DOHH2 (cell line): ENCODE measurements around the gene ARRB2.

Experiments used
- H3F3A ChIP-seq: fragments of 200-600 bp; sonication (generic), shearing (Covaris generic); 2 replicates; pipeline ENCODE4 v1.6.0; 2016; ENCODE audit warnings: antibody characterized with exemption, mild to moderate bottlenecking; ENCODE audit not compliant: control insufficient read depth, insufficient read depth
- H3K27ac ChIP-seq: fragments of 200-600 bp; sonication (generic); 2 replicates; pipeline ENCODE4 v1.5.1; 2014; ENCODE audit warnings: low read depth, mild to moderate bottlenecking, low read length, moderate library complexity
- H3K27me3 ChIP-seq: fragments of 200-600 bp; sonication (generic); 2 replicates; pipeline ENCODE4 v1.6.1; 2014; ENCODE audit warnings: mild to moderate bottlenecking, low read length, mixed read lengths; ENCODE audit not compliant: control insufficient read depth
- H3K36me3 ChIP-seq: fragments of 200-600 bp; sonication (generic); 2 replicates; pipeline ENCODE4 v1.6.1; 2014; ENCODE audit warnings: mild to moderate bottlenecking, low read length, moderate library complexity, mixed read lengths; ENCODE audit not compliant: control insufficient read depth
- H3K4me1 ChIP-seq: fragments of 200-600 bp; sonication (generic); 2 replicates; pipeline ENCODE4 v1.6.1; 2014; ENCODE audit warnings: mild to moderate bottlenecking, low read length, mixed read lengths; ENCODE audit not compliant: control insufficient read depth
- H3K4me2 ChIP-seq: fragments of 200-600 bp; sonication (generic); 2 replicates; pipeline ENCODE4 v1.6.0; 2014; ENCODE audit warnings: mild to moderate bottlenecking, low read length, moderate library complexity
- H3K4me3 ChIP-seq: fragments of 200-600 bp; sonication (generic); 2 replicates; pipeline ENCODE4 v1.5.1; 2014; ENCODE audit warnings: mild to moderate bottlenecking, low read length, mixed read lengths
- H3K79me2 ChIP-seq: fragments of 200-600 bp; sonication (generic); 2 replicates; pipeline ENCODE4 v1.6.1; 2014; ENCODE audit warnings: mild to moderate bottlenecking, low read length, mixed read lengths; ENCODE audit not compliant: control insufficient read depth
- H3K9me2 ChIP-seq: fragments of 200-600 bp; sonication (generic); replicated peaks from 2 replicates; pipeline ENCODE4 v1.6.1; 2014; ENCODE audit warnings: mild to moderate bottlenecking, low read length, mixed read lengths; ENCODE audit not compliant: control insufficient read depth
- H3K9me3 ChIP-seq: fragments of 200-600 bp; sonication (generic); 2 replicates; pipeline ENCODE4 v1.6.1; 2014; ENCODE audit warnings: antibody characterized with exemption, low read length, mixed read lengths; ENCODE audit not compliant: control insufficient read depth, insufficient read depth
- H4K20me1 ChIP-seq: fragments of 200-600 bp; sonication (generic); 2 replicates; pipeline ENCODE4 v1.6.0; 2014; ENCODE audit warnings: low read depth, mild to moderate bottlenecking, antibody characterized with exemption, low read length, moderate library complexity; ENCODE audit not compliant: control insufficient read depth, insufficient read depth
- EZH2phosphoT487 ChIP-seq: fragments of 200-600 bp; sonication (generic); IDR thresholded peaks from 2 replicates; pipeline ENCODE4 v1.6.1; 2017; ENCODE audit warnings: borderline replicate concordance, mild to moderate bottlenecking, antibody characterized with exemption, low read length, moderate library complexity, mixed read lengths
- TF ChIP-seq, protein P1 (sequence below): fragments of 200-600 bp; sonication (generic); IDR thresholded peaks from one replicate; pipeline ENCODE4 v1.5.1; 2014; ENCODE audit warnings: antibody characterized with exemption, mild to moderate bottlenecking, low read depth, low read length; ENCODE audit not compliant: poor library complexity, severe bottlenecking

The ARRB2 gene

DNA sequence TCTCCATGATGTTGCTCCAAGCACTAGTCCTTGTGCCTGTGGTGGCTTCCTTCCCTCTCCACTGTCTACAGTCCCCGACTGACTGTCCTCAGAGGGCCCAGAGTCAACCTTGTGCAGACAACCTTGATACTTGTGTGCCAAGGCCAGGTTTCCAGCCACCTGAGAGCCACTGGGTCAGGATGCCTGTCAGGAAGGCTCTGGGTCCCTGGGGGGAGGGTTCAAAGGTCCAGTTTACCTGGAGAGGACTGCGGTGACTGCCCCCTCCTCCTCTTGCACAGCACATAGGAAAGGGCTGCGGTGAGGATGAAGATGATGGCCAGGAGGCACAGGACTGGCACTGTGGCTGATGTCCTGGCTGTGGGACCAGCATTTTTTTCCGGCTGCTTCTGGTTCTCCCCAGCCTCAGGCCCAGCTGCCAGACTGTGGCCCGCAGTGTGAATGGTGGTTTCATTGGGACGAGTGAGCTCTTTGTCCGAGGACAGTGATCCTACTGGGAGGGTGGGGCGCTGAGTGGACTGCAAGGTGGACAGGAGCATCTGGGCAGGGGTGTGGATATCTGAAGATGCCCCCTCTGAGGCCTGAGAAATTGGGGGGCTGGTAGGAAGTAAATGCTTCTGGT lies 24.5 kb downstream of the ARRB2 start:
- Histone ChIP-seq H3K9me2 (no peaks in the 10 kb centered on the region), H3F3A (peaks cover 8% of the 10 kb centered on the region; the same call in 1 of the 2 replicates), H4K20me1 (no peaks in the 10 kb centered on the region), H3K4me1 (peaks cover 42% of the 10 kb centered on the region), H3K27ac (no peak overlapping the region), H3K36me3 (no peaks in the 10 kb centered on the region), H3K27me3 (peaks cover 19% of the 10 kb centered on the region), H3K9me3 (no peaks in the 10 kb centered on the region), H3K79me2 (peaks cover 4% of the 10 kb centered on the region), H3K4me2 (no peak overlapping the region), H3K4me3 (no peak overlapping the region)
- TF ChIP-seq EZH2phosphoT487 = no peak
- TF ChIP-seq, protein P1, sequence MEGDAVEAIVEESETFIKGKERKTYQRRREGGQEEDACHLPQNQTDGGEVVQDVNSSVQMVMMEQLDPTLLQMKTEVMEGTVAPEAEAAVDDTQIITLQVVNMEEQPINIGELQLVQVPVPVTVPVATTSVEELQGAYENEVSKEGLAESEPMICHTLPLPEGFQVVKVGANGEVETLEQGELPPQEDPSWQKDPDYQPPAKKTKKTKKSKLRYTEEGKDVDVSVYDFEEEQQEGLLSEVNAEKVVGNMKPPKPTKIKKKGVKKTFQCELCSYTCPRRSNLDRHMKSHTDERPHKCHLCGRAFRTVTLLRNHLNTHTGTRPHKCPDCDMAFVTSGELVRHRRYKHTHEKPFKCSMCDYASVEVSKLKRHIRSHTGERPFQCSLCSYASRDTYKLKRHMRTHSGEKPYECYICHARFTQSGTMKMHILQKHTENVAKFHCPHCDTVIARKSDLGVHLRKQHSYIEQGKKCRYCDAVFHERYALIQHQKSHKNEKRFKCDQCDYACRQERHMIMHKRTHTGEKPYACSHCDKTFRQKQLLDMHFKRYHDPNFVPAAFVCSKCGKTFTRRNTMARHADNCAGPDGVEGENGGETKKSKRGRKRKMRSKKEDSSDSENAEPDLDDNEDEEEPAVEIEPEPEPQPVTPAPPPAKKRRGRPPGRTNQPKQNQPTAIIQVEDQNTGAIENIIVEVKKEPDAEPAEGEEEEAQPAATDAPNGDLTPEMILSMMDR = no peak

DNA sequence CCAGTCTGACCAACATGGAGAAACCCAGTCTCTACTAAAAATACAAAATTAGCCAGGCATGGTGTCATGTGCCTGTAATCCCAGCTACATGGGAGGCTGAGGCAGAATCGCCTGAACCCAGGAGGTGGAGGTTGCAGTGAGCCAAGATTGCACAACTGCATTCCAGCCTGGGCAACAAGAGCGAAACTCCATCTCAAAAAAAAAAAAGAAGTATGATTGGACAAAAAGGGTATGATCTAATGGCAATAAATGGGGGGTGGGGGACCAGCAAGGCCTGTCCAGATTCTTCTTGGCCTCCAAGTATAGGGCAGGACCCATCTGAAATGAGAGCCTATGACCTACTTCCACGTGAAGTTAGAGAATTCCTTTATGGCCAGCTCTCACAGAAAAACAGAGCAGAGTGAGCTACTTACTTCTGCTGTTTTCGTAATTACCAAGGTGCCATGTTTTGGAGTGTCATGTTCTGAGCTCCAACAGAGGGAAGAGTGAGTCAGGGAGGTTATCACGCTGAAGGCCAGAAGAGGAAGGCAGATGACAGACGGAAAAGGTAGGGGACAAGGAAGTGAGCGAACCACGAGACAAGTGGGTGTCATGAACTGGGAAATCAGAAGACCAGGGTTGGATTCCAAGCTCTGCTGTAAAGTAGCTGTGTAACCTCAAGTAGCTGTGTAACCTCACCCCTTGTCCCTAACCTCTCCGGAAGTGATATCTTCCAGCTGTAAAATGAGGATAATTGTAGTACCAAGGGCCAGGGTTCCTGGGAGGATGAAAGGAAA lies 25.6 kb downstream of the ARRB2 start:
- H3K4me1 ChIP-seq = peaks cover 41% of the 10 kb centered on the region
- no peaks in the 10 kb centered on the region; the same call in 1 of the 2 replicates for H4K20me1 ChIP-seq
- no peak overlapping the region for H3K4me3 ChIP-seq
- peaks cover 4% of the 10 kb centered on the region for H3K79me2 ChIP-seq
- TF ChIP-seq, protein P1 = no peak
- no peak for TF ChIP-seq EZH2phosphoT487
- no peaks in the 10 kb centered on the region for H3K9me3 ChIP-seq
- no peaks in the 10 kb centered on the region for H3K36me3 ChIP-seq
- no peak overlapping the region for H3K27ac ChIP-seq
- H3K9me2 ChIP-seq = no peaks in the 10 kb centered on the region
- peaks cover 8% of the 10 kb centered on the region; the same call in 1 of the 2 replicates for H3F3A ChIP-seq
- no peak overlapping the region for H3K4me2 ChIP-seq
- H3K27me3 ChIP-seq = peaks cover 30% of the 10 kb centered on the region

DNA sequence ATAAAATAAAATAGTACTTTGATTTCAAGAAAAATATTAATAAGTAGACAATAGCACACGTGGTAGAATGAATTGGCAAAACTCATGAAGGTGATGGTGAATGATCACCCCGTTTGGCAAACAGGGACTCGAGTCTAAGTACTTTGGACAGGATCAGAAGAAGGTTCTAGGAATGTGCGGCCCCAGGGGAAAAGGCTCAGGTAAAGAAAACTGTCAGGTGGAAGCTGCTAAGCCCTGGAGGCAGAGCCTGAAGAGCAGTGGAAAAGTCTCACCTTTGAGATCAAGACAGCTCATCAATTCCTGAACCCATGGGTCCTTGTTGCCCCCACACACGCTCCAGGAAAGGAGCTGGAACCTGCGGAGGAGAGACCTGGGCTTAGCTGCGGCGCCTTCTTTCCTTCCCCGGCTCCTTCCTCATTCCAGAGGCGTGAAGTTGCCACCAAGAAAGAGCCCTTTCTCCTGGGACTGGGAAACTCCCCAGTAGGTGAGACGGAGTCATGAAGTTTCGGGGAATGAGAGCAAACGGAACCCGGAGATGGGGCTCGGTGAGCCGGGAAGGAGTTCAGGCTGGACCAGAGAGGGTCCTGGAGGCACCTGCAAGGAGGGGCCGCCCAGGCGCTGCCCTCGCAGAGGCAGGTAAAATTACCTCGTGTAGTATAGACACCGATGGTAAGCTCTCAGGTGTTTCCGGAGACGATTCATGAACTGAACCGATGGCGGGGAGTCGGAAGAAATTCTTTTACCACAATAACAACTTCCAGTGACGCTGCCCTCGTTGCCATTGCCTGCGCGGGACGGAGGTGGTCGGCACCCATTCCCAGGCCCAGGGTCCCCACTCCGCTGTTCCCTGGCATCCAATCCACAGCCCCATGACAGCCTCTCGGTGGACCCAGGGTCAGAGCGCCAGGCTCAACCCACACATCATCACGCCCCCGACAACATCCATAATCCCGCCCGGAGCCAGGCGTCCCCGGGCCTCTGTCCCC lies 28.0 kb downstream of the ARRB2 start:
- peak overlapping the region; percentile 62 for H3K4me3 ChIP-seq
- no peaks in the 10 kb centered on the region for H3K9me2 ChIP-seq
- H3K36me3 ChIP-seq = no peaks in the 10 kb centered on the region
- H4K20me1 ChIP-seq = no peaks in the 10 kb centered on the region; the same call in 1 of the 2 replicates
- TF ChIP-seq, protein P1 = no peak
- 0 out of 2 replicates have a peak, but pooled peaks have one; percentile 24 for TF ChIP-seq EZH2phosphoT487
- peak overlapping the region; percentile 74 for H3K4me2 ChIP-seq
- peaks cover 35% of the 10 kb centered on the region for H3K27me3 ChIP-seq
- H3K9me3 ChIP-seq = no peaks in the 10 kb centered on the region
- H3F3A ChIP-seq = 0 out of 2 replicates have a peak, but pooled peaks cover 5% of the 10 kb centered on the region
- H3K79me2 ChIP-seq = no peaks in the 10 kb centered on the region
- H3K4me1 ChIP-seq = peaks cover 27% of the 10 kb centered on the region
- H3K27ac ChIP-seq = no peak overlapping the region
